HEK293T (cell line): ENCODE results near the gene CTNNA2.

Source experiments
- CTBP1 ChIP-seq: fragments of 450-650 bp; IDR thresholded peaks from 2 replicates; pipeline ENCODE4 v1.6.1; 2016; ENCODE audit warnings: borderline replicate concordance
- FOXA1 ChIP-seq: fragments of 450-650 bp; IDR thresholded peaks from 2 replicates; pipeline ENCODE4 v1.6.1; 2016; ENCODE audit warnings: mild to moderate bottlenecking
- L3MBTL2 ChIP-seq: fragments of 450-650 bp; conservative IDR thresholded peaks from 2 replicates; pipeline ENCODE4 v1.6.1; 2016; ENCODE audit warnings: mild to moderate bottlenecking
- SP1 ChIP-seq: fragments of 450-650 bp; IDR thresholded peaks from 2 replicates; pipeline ENCODE4 v1.6.1; 2017
- TARDBP ChIP-seq: fragments of 450-650 bp; IDR thresholded peaks from 2 replicates; pipeline ENCODE4 v1.6.1; 2016

DNA sequence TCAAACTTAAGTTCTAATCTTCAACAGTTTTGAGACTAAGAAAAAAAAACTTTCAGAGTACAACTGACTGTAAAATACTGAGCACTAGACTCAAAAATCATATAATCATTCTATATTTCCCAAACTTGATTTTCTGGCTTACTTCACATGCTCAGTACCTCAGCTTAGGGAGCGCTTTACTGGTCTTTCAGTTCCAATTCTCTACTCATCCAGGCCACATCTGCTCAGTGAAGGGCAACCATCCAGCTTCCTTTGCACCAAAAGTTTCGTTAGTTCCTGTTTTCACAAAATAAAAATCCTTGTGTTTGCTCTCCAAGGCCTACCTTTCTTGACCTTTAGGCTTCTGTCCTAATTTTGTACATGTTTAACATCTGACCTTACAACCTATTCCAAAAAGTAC lies 1079.3 kb downstream of the CTNNA2 start:
- TF ChIP-seq L3MBTL2 (no peak), SP1 (no peak), TARDBP (no peak), FOXA1 (no peak), CTBP1 (no peak)
